Hepatocyte (in vitro differentiated cells): ENCODE results near the gene CREG1.

Experiments
- CTCF ChIP-seq: fragments of 200-600 bp; sonication (generic); IDR thresholded peaks from 2 replicates; pipeline ENCODE4 v1.5.1; 2016; ENCODE audit warnings: antibody characterized with exemption, mild to moderate bottlenecking; ENCODE audit not compliant: poor library complexity
- EZH2 ChIP-seq: fragments of 200-600 bp; sonication (generic); IDR thresholded peaks from 2 replicates; pipeline ENCODE4 v1.6.1; 2016; ENCODE audit warnings: antibody characterized with exemption, mild to moderate bottlenecking, borderline replicate concordance
- EZH2phosphoT487 ChIP-seq: fragments of 200-600 bp; sonication (generic); IDR thresholded peaks from one replicate; pipeline ENCODE4 v1.6.1; 2018; ENCODE audit warnings: antibody characterized with exemption, mild to moderate bottlenecking, low read depth, moderate library complexity; ENCODE audit not compliant: unreplicated experiment, severe bottlenecking

- TF ChIP-seq EZH2 (no peak), CTCF (no peak), EZH2phosphoT487 (no peak)
Observed at GRCh38 chr1:167538657-167539056, 14.9 kb downstream of the CREG1 start.
